K562 (cell line): Measurements from ENCODE around the gene SEMA3C. TPM values are rescaled to one million over a fixed set of nuclear protein-coding genes. Genes with fewer than 3 reads are reported as not detected.

Experiments
- ATAC-seq: fragments of 200-7000 bp; cut with Tn5 transposase; 3 replicates; pipeline ENCODE4 v1.9.1; 2020; ENCODE audit warnings: moderate library complexity
- BruUV-seq: library from RNA; stranded (reverse); fragments of 400-500 nt; replicated peaks from 2 replicates; lab custom pipeline; 2021; lab: Mats Ljungman, UMichigan
- CTCF ChIA-PET: fragments of 300-600 bp; formaldehyde crosslinking; extraction: SDS; loops from one replicate; lab custom pipeline; 2021; ENCODE audit warnings: low intra/inter-chr PET ratio; lab: Yijun Ruan, JAX
- POLR2A ChIA-PET: fragments of 300-600, 350-650 bp; sonication (Branson Sonifier 250); formaldehyde crosslinking; extraction: SDS; loops from one replicate; lab custom pipeline; 2021; ENCODE audit warnings: antibody characterized with exemption, inconsistent platforms; lab: Yijun Ruan, JAX
- DNase-seq, 4 experiments: peaks; one replicate each; pipeline versions ENCODE4 v3.0.0 to v3.0.0-alpha.2; 2011 to 2018; ENCODE audit warnings: low spot score in 3 of 4, mixed read lengths in 3 of 4; ENCODE audit errors: extremely low read depth in 1 of 4
- FAIRE-seq: peaks from 2 replicates; lab custom pipeline; 2011; peaks lifted over from hg19 to GRCh38; lab: Jason Lieb, UNC
- H2AFZ ChIP-seq: 2 replicates; pipeline ENCODE4 v1.6.0; 2011; ENCODE audit warnings: low read depth, low read length, control low read depth, inconsistent platforms
- H3K27ac ChIP-seq: fragments of 200-600 bp; 3 replicates; pipeline ENCODE4 v1.8.0; 2011; ENCODE audit warnings: low read depth, mild to moderate bottlenecking, control low read depth, inconsistent platforms, low read length, moderate library complexity, mixed read lengths; ENCODE audit errors: extremely low read depth
- H3K27me3 ChIP-seq, 2 experiments: fragments of 300-600 bp in 1 of 2; 2 replicates in 1 of 2; 3 replicates in 1 of 2; pipeline versions ENCODE4 v1.6.0 to v1.8.0; 2011; ENCODE audit warnings: inconsistent platforms in 2 of 2, low read length in 2 of 2, mild to moderate bottlenecking in 1 of 2, mixed read lengths in 1 of 2, moderate library complexity in 1 of 2; ENCODE audit not compliant: control insufficient read depth in 2 of 2, insufficient read depth in 2 of 2
- H3K36me3 ChIP-seq: fragments of 300-600 bp; 3 replicates; pipeline ENCODE4 v1.8.0; 2011; ENCODE audit warnings: mild to moderate bottlenecking, low read length, inconsistent platforms; ENCODE audit not compliant: control insufficient read depth, insufficient read depth
- H3K4me1 ChIP-seq, 2 experiments: fragments of 200-600 bp in 1 of 2; replicated peaks in 1 of 2; 2 replicates in 1 of 2; 3 replicates in 1 of 2; pipeline versions ENCODE4 v1.5.1 to v1.8.0; 2011; ENCODE audit warnings: inconsistent platforms in 2 of 2, low read length in 2 of 2, mild to moderate bottlenecking in 1 of 2, mixed read lengths in 1 of 2, moderate library complexity in 1 of 2; ENCODE audit not compliant: control insufficient read depth in 2 of 2, insufficient read depth in 2 of 2
- H3K4me2 ChIP-seq: 2 replicates; pipeline ENCODE4 v1.6.1; 2011; ENCODE audit warnings: low read length, control low read depth, inconsistent platforms, mixed read lengths; ENCODE audit not compliant: insufficient read depth
- H3K4me3 ChIP-seq: fragments of 200-600 bp; sonication (generic), shearing (Covaris generic); 2 replicates; pipeline ENCODE4 v1.5.1; 2016; ENCODE audit warnings: control low read depth, inconsistent platforms
- H3K79me2 ChIP-seq: fragments of 200-600 bp; 3 replicates; pipeline ENCODE4 v1.8.0; 2011; ENCODE audit warnings: low read length, inconsistent platforms; ENCODE audit not compliant: control insufficient read depth, insufficient read depth
- H3K9ac ChIP-seq, 2 experiments: 2 replicates each; pipeline versions ENCODE4 v1.6.0 to v1.6.1; 2011; ENCODE audit warnings: low read depth in 2 of 2, low read length in 2 of 2, control low read depth in 1 of 2, inconsistent platforms in 1 of 2, mild to moderate bottlenecking in 1 of 2, mixed read lengths in 1 of 2; ENCODE audit not compliant: insufficient read depth in 1 of 2
- H3K9me1 ChIP-seq: one replicate; pipeline ENCODE4 v1.6.0; 2011; ENCODE audit warnings: inconsistent platforms, mild to moderate bottlenecking, low read length, moderate library complexity; ENCODE audit not compliant: control insufficient read depth, insufficient read depth
- H3K9me3 ChIP-seq: replicated peaks from 2 replicates; pipeline ENCODE4 v1.5.1; 2011; ENCODE audit warnings: low read depth, low read length, inconsistent platforms; ENCODE audit not compliant: control insufficient read depth, insufficient read depth
- H4K20me1 ChIP-seq: replicated peaks from 2 replicates; pipeline ENCODE4 v1.6.1; 2011; ENCODE audit warnings: low read length, inconsistent platforms, mixed read lengths; ENCODE audit not compliant: control insufficient read depth, insufficient read depth
- CBFA2T2 ChIP-seq: fragments of 450-650 bp; conservative IDR thresholded peaks from 2 replicates; pipeline ENCODE4 v1.6.1; 2017; ENCODE audit warnings: mild to moderate bottlenecking
- CHD2 ChIP-seq: IDR thresholded peaks from 2 replicates; pipeline ENCODE4 v1.6.1; 2011; ENCODE audit warnings: low read depth, low read length
- CREB1 ChIP-seq, 2 experiments: sonication (generic) in 1 of 2; formaldehyde crosslinking in 1 of 2; IDR thresholded peaks; 2 replicates each; pipeline versions ENCODE4 v1.6.1 to v1.8.0; 2012 to 2022; ENCODE audit warnings: inconsistent platforms in 1 of 2, mild to moderate bottlenecking in 1 of 2, missing genetic modification reagents in 1 of 2, moderate library complexity in 1 of 2
- FOXJ2 ChIP-seq: fragments of 200-800 bp; sonication (Bioruptor generic); IDR thresholded peaks from 2 replicates; pipeline ENCODE4 v1.6.1; 2016; ENCODE audit warnings: missing genetic modification characterization, missing compliant biosample characterization
- HDAC3 ChIP-seq: fragments of 450-650 bp; IDR thresholded peaks from 2 replicates; pipeline ENCODE4 v1.6.1; 2018; ENCODE audit warnings: borderline replicate concordance, mild to moderate bottlenecking, moderate library complexity; ENCODE audit not compliant: partially characterized antibody
- HDAC6 ChIP-seq: IDR thresholded peaks from 2 replicates; pipeline ENCODE4 v1.6.1; 2012; ENCODE audit warnings: low read depth, mild to moderate bottlenecking, control low read depth, inconsistent platforms, low read length, moderate library complexity
- RAD51 ChIP-seq: fragments of 450-650 bp; IDR thresholded peaks from 2 replicates; pipeline ENCODE4 v1.7.1; 2016; ENCODE audit warnings: low read depth, mild to moderate bottlenecking, borderline replicate concordance
- RBBP5 ChIP-seq: fragments of 200-600 bp; sonication (generic); IDR thresholded peaks from 2 replicates; pipeline ENCODE4 v1.6.1; 2012; ENCODE audit warnings: borderline replicate concordance, mild to moderate bottlenecking, low read length, control low read depth, inconsistent platforms; ENCODE audit not compliant: insufficient read depth, poor library complexity, severe bottlenecking
- TAF15 ChIP-seq: fragments of 200-400 bp; formaldehyde crosslinking; IDR thresholded peaks from 2 replicates; pipeline ENCODE4 v1.6.1; 2017; ENCODE audit warnings: mild to moderate bottlenecking, low read depth, low read length, moderate library complexity
- ZNF133 ChIP-seq: fragments of 250-450 bp; sonication (Bioruptor Pico); IDR thresholded peaks from 2 replicates; pipeline ENCODE4 v1.4.0; 2020; ENCODE audit warnings: mild to moderate bottlenecking
- WGBS: fragments of 100-300 bp; shearing (Covaris generic); methylation state at CpG from one replicate; pipeline ENCODE4 v1.1.6; 2016; ENCODE audit warnings: low coverage, mixed read lengths; ENCODE audit not compliant: insufficient coverage; ENCODE audit errors: missing lambda C conversion rate; 5-methylcytosine and 5-hydroxymethylcytosine counted together
- in situ Hi-C: fragments of 300-500 bp; cut with MboI; formaldehyde crosslinking; loops from 4 replicates; pipeline ENCODE4 v1.15.0; 2018; ENCODE audit warnings: inconsistent platforms, mixed read lengths
- intact Hi-C: fragments of 100-400 bp; cut with micrococcal nuclease; formaldehyde crosslinking; loops from 2 replicates; pipeline ENCODE4 v1.14.2; 2022
- polyA plus RNA-seq, 8 experiments: library from polyadenylated mRNA; depleted of rRNA in 4 of 8; stranded (reverse) in 5 of 8; unstranded in 3 of 8; fragments of >200 nt; fragmentation: Nextera tagmentation in 2 of 8; fragmentation: Illumina TruSeq in 1 of 8; extraction: Ambion mirVana in 2 of 8; extraction: Trizol in 1 of 8; gene quantifications; 2 replicates each; pipeline versions ENCODE4 v1.2.1 to v1.2.3, GENCODE V29; 2011 to 2014; ENCODE audit warnings: inconsistent platforms in 1 of 8, missing spikeins in 1 of 8
- total RNA-seq, 7 experiments: library from RNA; depleted of rRNA in 6 of 7; stranded (reverse); fragments of >200 nt in 6 of 7; fragmentation: Illumina TruSeq in 2 of 7; extraction: Trizol in 2 of 7; gene quantifications; 2 replicates each; pipeline versions ENCODE4 v1.2.1 to v1.2.3, GENCODE V29; 2011 to 2021; ENCODE audit warnings: low replicate concordance in 1 of 7
- TF ChIP-seq, protein P1 (sequence below): fragments of 450-650 bp; formaldehyde crosslinking; IDR thresholded peaks from 2 replicates; pipeline ENCODE4 v1.4.0; 2020; ENCODE audit warnings: mild to moderate bottlenecking, mixed read lengths

SEMA3C gene
- total and polyA plus RNA-seq, 9 of the 15 experiments (the other 6 are each of a cell fraction or from before 2014, with no cell fraction given): 0.04 to 0.36 (median 0.12) TPM; not detected in 3

DNA sequence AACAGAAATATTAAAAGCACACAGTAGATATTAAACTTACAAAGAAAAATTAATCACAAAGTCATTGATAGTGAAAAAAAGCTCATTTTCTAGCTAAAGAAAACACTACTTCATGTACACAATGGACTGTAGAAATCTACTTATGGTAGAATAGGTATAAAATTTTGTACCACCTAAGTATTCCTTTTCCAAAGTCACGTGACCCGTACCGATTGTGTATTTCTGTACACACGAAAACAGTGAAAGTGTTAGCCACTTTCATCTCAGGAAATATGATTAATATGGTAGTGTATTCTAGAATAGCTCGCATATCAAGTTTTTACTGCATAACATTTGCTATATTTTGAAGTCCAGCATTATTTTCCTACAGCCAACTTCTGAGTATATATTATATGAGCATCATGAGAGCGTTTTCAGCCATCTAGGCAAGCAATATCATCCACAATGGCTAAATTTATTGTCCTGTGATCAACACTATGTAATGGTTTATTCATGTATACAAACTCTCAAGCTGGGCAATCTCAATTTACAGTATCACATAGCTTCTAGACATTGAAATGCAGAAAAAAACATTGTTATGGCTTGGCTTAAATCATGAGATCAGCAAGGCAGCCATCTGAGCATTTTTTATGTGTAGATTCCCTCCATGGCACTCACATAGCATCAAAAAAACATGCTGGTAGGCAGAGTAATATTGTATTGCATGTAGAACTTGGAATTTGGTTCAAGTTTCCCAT lies 165.7 kb downstream of the SEMA3C start:
- ChIA-PET CTCF (no interaction called here), POLR2A (no interaction called here)
- Histone ChIP-seq H3K27ac (no peak overlapping the region), H3K9me3 (no peaks in the 10 kb centered on the region), H3K36me3 (no peaks in the 10 kb centered on the region), H3K79me2 (no peaks in the 10 kb centered on the region), H2AFZ (no peak overlapping the region), H3K4me1 (no peaks in the 10 kb centered on the region), H3K9ac (no peak overlapping the region), H3K4me3 (no peak overlapping the region), H3K9me1 (no peaks in the 10 kb centered on the region), H3K27me3 (no peaks in the 10 kb centered on the region), H4K20me1 (no peaks in the 10 kb centered on the region), H3K4me2 (no peak overlapping the region)
- in situ Hi-C loops (no loop called here), intact Hi-C loops (no loop called here)
- ATAC-seq: no peak
- BruUV-seq: no TSS peak
- WGBS: 2% methylated on average over 6 of the region's 6 CpGs
- no peak for FAIRE-seq
- TF ChIP-seq HDAC3: no peak
- TF ChIP-seq RBBP5: no peak
- TF ChIP-seq FOXJ2 (tag): no peak
- TF ChIP-seq CHD2: no peak
- TF ChIP-seq, protein P1, sequence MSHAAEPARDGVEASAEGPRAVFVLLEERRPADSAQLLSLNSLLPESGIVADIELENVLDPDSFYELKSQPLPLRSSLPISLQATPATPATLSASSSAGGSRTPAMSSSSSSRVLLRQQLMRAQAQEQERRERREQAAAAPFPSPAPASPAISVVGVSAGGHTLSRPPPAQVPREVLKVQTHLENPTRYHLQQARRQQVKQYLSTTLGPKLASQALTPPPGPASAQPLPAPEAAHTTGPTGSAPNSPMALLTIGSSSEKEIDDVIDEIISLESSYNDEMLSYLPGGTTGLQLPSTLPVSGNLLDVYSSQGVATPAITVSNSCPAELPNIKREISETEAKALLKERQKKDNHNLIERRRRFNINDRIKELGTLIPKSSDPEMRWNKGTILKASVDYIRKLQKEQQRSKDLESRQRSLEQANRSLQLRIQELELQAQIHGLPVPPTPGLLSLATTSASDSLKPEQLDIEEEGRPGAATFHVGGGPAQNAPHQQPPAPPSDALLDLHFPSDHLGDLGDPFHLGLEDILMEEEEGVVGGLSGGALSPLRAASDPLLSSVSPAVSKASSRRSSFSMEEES: peak; percentile 91
- no peak for TF ChIP-seq TAF15
- TF ChIP-seq ZNF133: no peak
- peak; percentile 63 for TF ChIP-seq RAD51
- no peak for TF ChIP-seq CREB1 (IDR thresholded peaks at IDR 0.05)
- no peak for TF ChIP-seq CREB1 (CRISPR knock-in tag; IDR thresholded peaks at IDR 0.05)
- TF ChIP-seq HDAC6: no peak
- peak; percentile 22; the same call in 1 of the 2 replicates for TF ChIP-seq CBFA2T2
- DNase-seq: no peak
